Endothelial cell of umbilical vein (primary cell): ENCODE measurements around the gene ARL9. TPM values are rescaled to one million over a fixed set of nuclear protein-coding genes. Genes with fewer than 3 reads are reported as not detected.

Experiments
- BruUV-seq: library from RNA; stranded (reverse); fragments of 400-500 nt; replicated peaks from 2 replicates; lab custom pipeline; 2021; lab: Mats Ljungman, UMichigan
- CTCF ChIA-PET: fragments of 300-600, 350-600 bp; sonication (Branson Sonifier 250); formaldehyde crosslinking; loops from one replicate; lab custom pipeline; 2021; ENCODE audit warnings: antibody characterized with exemption, inconsistent platforms; lab: Charles Lee
- POLR2A ChIA-PET: fragments of 300-600, 350-600 bp; sonication (Branson Sonifier 250); formaldehyde crosslinking; loops from one replicate; lab custom pipeline; 2021; ENCODE audit warnings: antibody characterized with exemption, inconsistent platforms; lab: Charles Lee
- DNase-seq: peaks from one replicate; pipeline ENCODE4 v3.0.0-alpha.2; 2011; ENCODE audit warnings: low read depth, low spot score
- FAIRE-seq: peaks from 2 replicates; lab custom pipeline; 2011; peaks lifted over from hg19 to GRCh38; lab: Jason Lieb, UNC
- H2AFZ ChIP-seq: 2 replicates; pipeline ENCODE4 v1.6.0; 2012; ENCODE audit warnings: low read depth, low read length, control low read depth, inconsistent platforms
- H3K27ac ChIP-seq: 2 replicates; pipeline ENCODE4 v1.5.1; 2011; ENCODE audit warnings: low read depth, mild to moderate bottlenecking, control low read depth, low read length, moderate library complexity; ENCODE audit not compliant: insufficient read depth
- H3K27me3 ChIP-seq, 2 experiments: 2 replicates each; pipeline versions ENCODE4 v1.6.0 to v1.6.1; 2011; ENCODE audit warnings: low read length in 2 of 2, mixed read lengths in 1 of 2; ENCODE audit not compliant: control insufficient read depth in 2 of 2, insufficient read depth in 2 of 2
- H3K36me3 ChIP-seq, 2 experiments: 2 replicates in 1 of 2; 3 replicates in 1 of 2; pipeline ENCODE4 v1.5.1; 2011; ENCODE audit warnings: low read length in 2 of 2, mild to moderate bottlenecking in 1 of 2, moderate library complexity in 1 of 2; ENCODE audit not compliant: control insufficient read depth in 2 of 2, insufficient read depth in 2 of 2; ENCODE audit errors: extremely low read depth in 1 of 2
- H3K4me1 ChIP-seq: 3 replicates; pipeline ENCODE4 v1.5.1; 2011; ENCODE audit warnings: mild to moderate bottlenecking, low read length; ENCODE audit not compliant: control insufficient read depth, insufficient read depth; ENCODE audit errors: extremely low read depth
- H3K4me2 ChIP-seq: 2 replicates; pipeline ENCODE4 v1.6.1; 2011; ENCODE audit warnings: low read length, control low read depth, mixed read lengths; ENCODE audit not compliant: insufficient read depth
- H3K4me3 ChIP-seq, 3 experiments: fragments of 200-600 bp in 1 of 3; sonication (generic), shearing (Covaris generic) in 1 of 3; replicated peaks in 1 of 3; 2 replicates each; pipeline ENCODE4 v1.5.1; 2011 to 2016; ENCODE audit warnings: control low read depth in 3 of 3, low read length in 3 of 3, mild to moderate bottlenecking in 2 of 3, inconsistent platforms in 1 of 3, low read depth in 1 of 3, moderate library complexity in 1 of 3; ENCODE audit not compliant: insufficient read depth in 1 of 3
- H3K79me2 ChIP-seq: 2 replicates; pipeline ENCODE4 v1.6.0; 2012; ENCODE audit warnings: low read length, inconsistent platforms; ENCODE audit not compliant: control insufficient read depth, insufficient read depth
- H3K9ac ChIP-seq: replicated peaks from 2 replicates; pipeline ENCODE3; 2011; ENCODE audit warnings: low read length, control low read depth; ENCODE audit not compliant: insufficient read depth; ENCODE audit errors: extremely low read depth
- H3K9me1 ChIP-seq: replicated peaks from 3 replicates; pipeline ENCODE4 v1.6.0; 2011; ENCODE audit warnings: mild to moderate bottlenecking, low read length; ENCODE audit not compliant: control insufficient read depth, insufficient read depth; ENCODE audit errors: extremely low read depth
- H3K9me3 ChIP-seq: replicated peaks from 2 replicates; pipeline ENCODE4 v1.5.1; 2012; ENCODE audit warnings: low read length, inconsistent platforms; ENCODE audit not compliant: control insufficient read depth, insufficient read depth
- H4K20me1 ChIP-seq: replicated peaks from 2 replicates; pipeline ENCODE3; 2011; ENCODE audit warnings: mild to moderate bottlenecking, low read length; ENCODE audit not compliant: control insufficient read depth, insufficient read depth; ENCODE audit errors: extremely low read depth
- FOS ChIP-seq: IDR thresholded peaks from 2 replicates; pipeline ENCODE4 v1.6.1; 2011; ENCODE audit warnings: mild to moderate bottlenecking, low read length, moderate library complexity, borderline replicate concordance; ENCODE audit not compliant: insufficient read depth
- JUN ChIP-seq: IDR thresholded peaks from 2 replicates; pipeline ENCODE4 v1.6.1; 2011; ENCODE audit warnings: borderline replicate concordance, low read depth; ENCODE audit not compliant: insufficient read length, insufficient read depth
- POLR2A ChIP-seq: IDR thresholded peaks from 2 replicates; pipeline ENCODE4 v1.6.1; 2012; ENCODE audit warnings: low read depth, mild to moderate bottlenecking, control low read depth, low read length
- dilution Hi-C: fragments of 300-500 bp; cut with MboI; formaldehyde crosslinking; loops from one replicate; pipeline ENCODE4 v1.15.0; 2019; ENCODE audit warnings: low sequenced_read_pairs; ENCODE audit not compliant: extremely low pct_ligation_motif_present
- intact Hi-C: fragments of 100-400 bp; cut with micrococcal nuclease; formaldehyde crosslinking; loops from one replicate; pipeline ENCODE4 v1.10.0; 2022
- polyA plus RNA-seq, 4 experiments: library from polyadenylated mRNA; depleted of rRNA in 3 of 4; stranded (reverse) in 3 of 4; unstranded in 1 of 4; fragments of >200 nt; gene quantifications; 2 replicates each; pipeline versions ENCODE4 v1.2.1 to v1.2.3, GENCODE V29; 2011 to 2012; ENCODE audit warnings: missing spikeins in 1 of 4
- total RNA-seq: library from RNA; stranded (reverse); gene quantifications from 2 replicates; pipeline ENCODE4 v1.2.3, GENCODE V29; 2021
- TF ChIP-seq, protein P1 (sequence below), 2 donors: IDR thresholded peaks; 1 replicate in 1 of 2; 2 replicates in 1 of 2; pipeline ENCODE4 v1.5.1; 2011; ENCODE audit warnings: low read length in 2 of 2, mild to moderate bottlenecking in 2 of 2, moderate library complexity in 2 of 2, control low read depth in 1 of 2, inconsistent platforms in 1 of 2, low read depth in 1 of 2; ENCODE audit not compliant: insufficient read depth in 1 of 2; ENCODE audit errors: extremely low read depth in 1 of 2

ARL9 gene
- total and polyA plus RNA-seq, 2 donors (not counting 3 experiments of a cell fraction or from before 2014, with no cell fraction given): 0.40 to 1.1 TPM

DNA sequence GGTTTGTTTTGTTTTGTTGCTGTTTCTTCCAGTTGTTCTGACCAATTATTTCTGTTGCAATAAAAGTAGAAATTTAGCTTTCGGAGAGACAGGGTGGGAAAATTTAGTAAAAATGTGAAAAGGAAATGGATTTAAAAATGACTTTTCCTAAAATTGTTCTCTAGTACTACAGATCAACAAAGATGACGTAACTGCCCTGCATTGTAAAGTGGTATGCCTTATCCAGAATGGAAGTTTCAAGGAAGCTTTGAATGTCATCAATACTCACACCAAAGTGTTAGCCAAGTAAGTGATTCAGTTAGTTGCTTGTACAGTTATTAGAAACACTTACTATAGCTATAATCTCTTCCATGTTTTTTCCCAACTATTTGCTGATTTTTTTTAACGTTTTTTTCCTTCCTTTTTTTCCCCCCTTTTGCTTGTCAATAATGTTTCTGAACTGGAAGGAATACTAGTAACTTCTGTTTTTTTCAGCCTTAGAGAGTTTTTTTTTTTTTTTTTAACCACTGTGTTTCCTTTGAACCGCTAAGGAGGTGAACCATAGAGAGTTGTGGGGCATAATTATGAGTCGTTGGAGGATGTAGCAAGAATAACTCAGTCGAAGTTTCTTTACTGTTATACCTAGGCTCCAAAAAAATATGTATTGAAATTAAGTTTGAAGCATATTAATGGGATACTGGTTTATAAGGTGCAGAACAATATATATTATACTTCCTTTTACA is 35.9 kb upstream of the ARL9 start:
- Histone ChIP-seq H3K27ac (no peak overlapping the region), H3K36me3 (peaks cover 7 to 15% of the 10 kb centered on the region in 2 experiments), H3K9me3 (no peaks in the 10 kb centered on the region), H3K9ac (peak overlapping the region; percentile 98), H3K4me1 (peaks cover 27% of the 10 kb centered on the region), H3K4me2 (peak overlapping the region; percentile 99), H2AFZ (no peak overlapping the region), H3K4me3 (peak overlapping the region in 1 of 3 experiments; percentile 99), H3K27me3 (no peaks in the 10 kb centered on the region), H3K79me2 (peaks cover 58% of the 10 kb centered on the region), H4K20me1 (no peaks in the 10 kb centered on the region), H3K9me1 (no peaks in the 10 kb centered on the region)
- intact Hi-C loops: loop anchor here (2.0 kb wide), 1 partner anchor 35 kb away; the partner anchor contains the start of gene ARL9
- ChIA-PET CTCF (interaction anchor here (0.7 kb wide), 1 partner anchor 317 kb away, joined by 3 read pairs; no protein-coding TSS in a partner anchor), POLR2A (interaction anchor here (0.5 to 0.7 kb wide), 3 partner anchors 373 to 478 kb away, joined by 3 to 7 read pairs (median 5); no protein-coding TSS in a partner anchor)
- TF ChIP-seq POLR2A: no peak
- peak; percentile 33 for TF ChIP-seq JUN
- TF ChIP-seq, protein P1, sequence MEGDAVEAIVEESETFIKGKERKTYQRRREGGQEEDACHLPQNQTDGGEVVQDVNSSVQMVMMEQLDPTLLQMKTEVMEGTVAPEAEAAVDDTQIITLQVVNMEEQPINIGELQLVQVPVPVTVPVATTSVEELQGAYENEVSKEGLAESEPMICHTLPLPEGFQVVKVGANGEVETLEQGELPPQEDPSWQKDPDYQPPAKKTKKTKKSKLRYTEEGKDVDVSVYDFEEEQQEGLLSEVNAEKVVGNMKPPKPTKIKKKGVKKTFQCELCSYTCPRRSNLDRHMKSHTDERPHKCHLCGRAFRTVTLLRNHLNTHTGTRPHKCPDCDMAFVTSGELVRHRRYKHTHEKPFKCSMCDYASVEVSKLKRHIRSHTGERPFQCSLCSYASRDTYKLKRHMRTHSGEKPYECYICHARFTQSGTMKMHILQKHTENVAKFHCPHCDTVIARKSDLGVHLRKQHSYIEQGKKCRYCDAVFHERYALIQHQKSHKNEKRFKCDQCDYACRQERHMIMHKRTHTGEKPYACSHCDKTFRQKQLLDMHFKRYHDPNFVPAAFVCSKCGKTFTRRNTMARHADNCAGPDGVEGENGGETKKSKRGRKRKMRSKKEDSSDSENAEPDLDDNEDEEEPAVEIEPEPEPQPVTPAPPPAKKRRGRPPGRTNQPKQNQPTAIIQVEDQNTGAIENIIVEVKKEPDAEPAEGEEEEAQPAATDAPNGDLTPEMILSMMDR (IDR thresholded peaks at IDR 0.05; ENCODE audit: extremely low read depth in 1 of 2, insufficient read depth in 1 of 2, low read depth in 1 of 2, low read length in 2 of 2): no peak
- no peak for TF ChIP-seq FOS
- peak; percentile 67 for FAIRE-seq
- BruUV-seq: no TSS peak
- peak; percentile 53 for DNase-seq
- dilution Hi-C loops: no loop called here
